Measurements from ENCODE around the gene SH3RF3. TPM values are rescaled to one million over a fixed set of nuclear protein-coding genes. Genes with fewer than 3 reads are reported as not detected.

Gene SH3RF3
- total RNA-seq, 1 donor from 2014 or later: 10.8 TPM

DNA sequence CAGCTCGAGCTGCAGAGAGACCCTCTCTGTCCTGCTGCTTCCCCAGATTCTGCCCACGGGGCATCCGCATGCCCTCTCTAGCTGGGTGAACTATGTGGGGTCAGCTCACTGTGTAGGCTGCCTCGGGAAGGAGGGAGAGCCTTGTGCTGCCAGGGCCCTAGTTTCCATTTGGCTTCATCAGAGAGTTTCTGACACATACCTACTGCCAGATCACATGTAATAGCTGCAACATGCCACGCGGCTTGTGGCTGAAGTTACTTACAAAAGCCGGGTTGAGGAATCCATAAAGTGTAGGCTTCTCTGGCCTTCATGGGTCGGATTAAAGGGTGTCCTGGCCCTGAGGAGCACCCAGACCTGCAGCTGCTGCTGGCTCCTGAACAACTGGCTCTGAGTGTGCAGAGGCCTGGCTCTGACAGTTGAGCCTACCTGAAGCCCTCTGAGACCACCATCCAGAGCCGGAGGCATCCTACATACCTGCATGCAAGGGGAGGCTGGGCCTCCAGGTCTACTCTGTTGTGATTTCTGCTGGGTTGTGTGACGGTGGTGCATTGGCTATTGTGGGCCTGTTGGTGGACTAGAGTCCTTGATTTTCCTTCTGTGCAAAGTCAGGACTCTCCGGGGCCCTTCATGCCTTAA, 130.0 kb downstream of the SH3RF3 start:
- Histone ChIP-seq H3K27me3 (no peaks in the 10 kb centered on the region), H3K36me3 (no peaks in the 10 kb centered on the region), H3K4me1 (peaks cover 39% of the 10 kb centered on the region), H3K9me3 (no peaks in the 10 kb centered on the region), H3K27ac (peak overlapping the region; percentile 9), H3K4me3 (no peak overlapping the region)
- intact Hi-C loops (cut with DNase I): loop anchor here (10.0 kb wide), 1 partner anchor 246 kb away; no protein-coding TSS in a partner anchor
- TF ChIP-seq POLR2AphosphoS5 (IDR thresholded peaks at IDR 0.05; ENCODE audit: insufficient read depth in 1 of 2, low read depth in 1 of 2) (no peak), POLR2A (IDR thresholded peaks at IDR 0.05) (no peak)
- no peak for DNase-seq (ENCODE audit: extremely low spot score in 2 of 2)

- Histone ChIP-seq H3K27me3 (no peaks in the 10 kb centered on the region), H3K36me3 (no peaks in the 10 kb centered on the region), H3K4me1 (peaks cover 42% of the 10 kb centered on the region), H3K9me3 (no peaks in the 10 kb centered on the region), H3K27ac (no peak overlapping the region), H3K4me3 (no peak overlapping the region)
- DNase-seq (ENCODE audit: extremely low spot score in 2 of 2): no peak
- intact Hi-C loops (cut with DNase I): loop anchor here (10.0 kb wide), 1 partner anchor 245 kb away; no protein-coding TSS in a partner anchor
- no peak for TF ChIP-seq POLR2A (IDR thresholded peaks at IDR 0.05)
- TF ChIP-seq, protein P1, sequence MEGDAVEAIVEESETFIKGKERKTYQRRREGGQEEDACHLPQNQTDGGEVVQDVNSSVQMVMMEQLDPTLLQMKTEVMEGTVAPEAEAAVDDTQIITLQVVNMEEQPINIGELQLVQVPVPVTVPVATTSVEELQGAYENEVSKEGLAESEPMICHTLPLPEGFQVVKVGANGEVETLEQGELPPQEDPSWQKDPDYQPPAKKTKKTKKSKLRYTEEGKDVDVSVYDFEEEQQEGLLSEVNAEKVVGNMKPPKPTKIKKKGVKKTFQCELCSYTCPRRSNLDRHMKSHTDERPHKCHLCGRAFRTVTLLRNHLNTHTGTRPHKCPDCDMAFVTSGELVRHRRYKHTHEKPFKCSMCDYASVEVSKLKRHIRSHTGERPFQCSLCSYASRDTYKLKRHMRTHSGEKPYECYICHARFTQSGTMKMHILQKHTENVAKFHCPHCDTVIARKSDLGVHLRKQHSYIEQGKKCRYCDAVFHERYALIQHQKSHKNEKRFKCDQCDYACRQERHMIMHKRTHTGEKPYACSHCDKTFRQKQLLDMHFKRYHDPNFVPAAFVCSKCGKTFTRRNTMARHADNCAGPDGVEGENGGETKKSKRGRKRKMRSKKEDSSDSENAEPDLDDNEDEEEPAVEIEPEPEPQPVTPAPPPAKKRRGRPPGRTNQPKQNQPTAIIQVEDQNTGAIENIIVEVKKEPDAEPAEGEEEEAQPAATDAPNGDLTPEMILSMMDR (IDR thresholded peaks at IDR 0.05): no peak
- no peak for TF ChIP-seq POLR2AphosphoS5 (IDR thresholded peaks at IDR 0.05; ENCODE audit: insufficient read depth in 1 of 2, low read depth in 1 of 2)
Observed at GRCh38 chr2:109259671-109260070, 130.7 kb downstream of the SH3RF3 start.

DNA sequence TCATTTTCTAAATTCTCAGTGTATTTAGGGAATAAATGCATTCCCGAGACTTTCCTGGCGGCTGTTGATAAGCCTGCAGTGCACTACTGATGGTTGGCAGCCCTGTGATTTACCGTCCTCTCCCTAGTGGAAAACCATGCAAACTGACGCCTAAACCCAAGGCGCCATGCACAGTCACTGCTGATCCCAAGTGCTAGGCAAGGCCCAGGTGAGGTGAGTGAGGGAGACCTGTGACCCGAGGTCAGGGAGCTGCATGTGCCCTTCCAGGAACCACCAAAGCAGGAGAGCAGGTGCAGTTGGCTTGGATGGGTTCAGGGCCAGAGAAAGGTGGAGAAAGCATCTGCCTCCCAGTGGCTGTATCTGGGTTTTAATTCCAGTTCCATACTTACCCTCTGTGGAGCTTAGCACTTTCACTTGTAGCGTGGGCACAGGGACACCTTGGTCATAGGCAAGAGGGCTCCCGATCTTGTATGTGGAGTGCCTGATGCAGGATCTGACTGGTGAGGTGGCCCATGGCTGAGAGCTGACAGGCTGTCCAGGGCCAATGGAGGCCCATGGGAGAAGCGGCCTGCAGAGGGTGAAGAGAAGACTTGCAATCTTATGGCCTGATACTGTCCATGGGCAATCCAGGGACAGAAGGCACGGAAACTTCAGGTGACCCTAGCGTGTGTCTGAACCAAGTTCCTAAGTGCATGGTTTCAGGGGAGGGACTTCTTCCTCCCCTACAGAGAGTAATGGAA, 131.3 kb downstream of the SH3RF3 start:
- H3K36me3 ChIP-seq: no peaks in the 10 kb centered on the region
- no peak overlapping the region for H3K4me3 ChIP-seq
- no peak overlapping the region for H3K27ac ChIP-seq
- H3K4me1 ChIP-seq: peaks cover 48% of the 10 kb centered on the region
- H3K9me3 ChIP-seq: no peaks in the 10 kb centered on the region
- H3K27me3 ChIP-seq: no peaks in the 10 kb centered on the region
- DNase-seq (ENCODE audit: extremely low spot score in 2 of 2): no peak
- intact Hi-C loops (cut with DNase I): no loop called here
- TF ChIP-seq POLR2AphosphoS5 (IDR thresholded peaks at IDR 0.05; ENCODE audit: insufficient read depth in 1 of 2, low read depth in 1 of 2): no peak
- TF ChIP-seq, protein P1 (IDR thresholded peaks at IDR 0.05): no peak
- no peak for TF ChIP-seq POLR2A (IDR thresholded peaks at IDR 0.05)

GRCh38 chr2:109260886-109261700, 132.1 kb downstream of the SH3RF3 start:
- no peak for TF ChIP-seq POLR2A (IDR thresholded peaks at IDR 0.05)
- Histone ChIP-seq H3K27me3 (no peaks in the 10 kb centered on the region), H3K9me3 (no peaks in the 10 kb centered on the region), H3K36me3 (no peaks in the 10 kb centered on the region), H3K27ac (no peak overlapping the region), H3K4me1 (peaks cover 52% of the 10 kb centered on the region), H3K4me3 (no peak overlapping the region)
- intact Hi-C loops (cut with DNase I): no loop called here
- DNase-seq (ENCODE audit: extremely low spot score in 2 of 2): no peak

- Histone ChIP-seq H3K27me3 (no peaks in the 10 kb centered on the region), H3K36me3 (no peaks in the 10 kb centered on the region), H3K4me3 (no peak overlapping the region), H3K27ac (no peak overlapping the region), H3K4me1 (peaks cover 55% of the 10 kb centered on the region), H3K9me3 (no peaks in the 10 kb centered on the region)
- DNase-seq (ENCODE audit: extremely low spot score in 2 of 2): no peak
- intact Hi-C loops (cut with DNase I): no loop called here
- no peak for TF ChIP-seq POLR2A (IDR thresholded peaks at IDR 0.05)
- TF ChIP-seq, protein P1 (IDR thresholded peaks at IDR 0.05): no peak
- no peak for TF ChIP-seq POLR2AphosphoS5 (IDR thresholded peaks at IDR 0.05; ENCODE audit: insufficient read depth in 1 of 2, low read depth in 1 of 2)
Observed at GRCh38 chr2:109261906-109262631, 133.1 kb downstream of the SH3RF3 start.

All from vagina (tissue), 2 donors.